ENCODE data around the gene ETFB. TPM values are rescaled to one million over a fixed set of nuclear protein-coding genes. Genes with fewer than 3 reads are reported as not detected.

Gene ETFB
- total and polyA plus RNA-seq, 9 of the 15 experiments (the other 6 are each of a cell fraction or from before 2014, with no cell fraction given), result 18.1 to 143 (median 96.1) TPM

- TF ChIP-seq FOXP1 (CRISPR knock-in tag; IDR thresholded peaks at IDR 0.05) (no peak), GATA2 (CRISPR knock-in tag; IDR thresholded peaks at IDR 0.05) (no peak), ZNF274 (IDR thresholded peaks at IDR 0.05; ENCODE audit: borderline replicate concordance, low read depth, low read length) (no peak), CBX5 (IDR thresholded peaks at IDR 0.05; ENCODE audit: borderline replicate concordance, low read depth) (no peak), ZNF507 (tag; conservative IDR thresholded peaks at IDR 0.05) (no peak), ZC3H11A (IDR thresholded peaks at IDR 0.05; ENCODE audit: low read depth, low read length) (no peak), BRD4 (IDR thresholded peaks at IDR 0.05) (no peak), ETV6 (IDR thresholded peaks at IDR 0.05; ENCODE audit: borderline replicate concordance in 1 of 2, low read depth in 2 of 2, low read length in 1 of 2) (no peak), ETV6 (CRISPR knock-in tag; IDR thresholded peaks at IDR 0.05; ENCODE audit: borderline replicate concordance) (no peak), NCOA2 (IDR thresholded peaks at IDR 0.05; ENCODE audit: partially characterized antibody in 2 of 2) (peak in 1 of 2 experiments; percentile 96), SIN3B (IDR thresholded peaks at IDR 0.05; ENCODE audit: low read depth) (peak; percentile 18; the same call in 1 of the 2 replicates), ZNF445 (CRISPR knock-in tag; IDR thresholded peaks at IDR 0.05; ENCODE audit: low read depth) (no peak), NR2C1 (IDR thresholded peaks at IDR 0.05) (peak; percentile 24; the same call in 1 of the 2 replicates), NR2C1 (tag; IDR thresholded peaks at IDR 0.05) (no peak), NFRKB (IDR thresholded peaks at IDR 0.05; ENCODE audit: low read depth) (no peak), PHF8 (IDR thresholded peaks at IDR 0.05; ENCODE audit: borderline replicate concordance, low read length) (no peak), NR2F6 (CRISPR knock-in tag; IDR thresholded peaks at IDR 0.05) (no peak), ZNF655 (CRISPR knock-in tag; IDR thresholded peaks at IDR 0.05) (no peak), RCOR1 (IDR thresholded peaks at IDR 0.05; ENCODE audit: borderline replicate concordance in 1 of 2, low read depth in 2 of 2, low read length in 2 of 2) (peak in 1 of 2 experiments; percentile 32; a peak in 1 of 4 replicates)
- TF ChIP-seq, protein P1, sequence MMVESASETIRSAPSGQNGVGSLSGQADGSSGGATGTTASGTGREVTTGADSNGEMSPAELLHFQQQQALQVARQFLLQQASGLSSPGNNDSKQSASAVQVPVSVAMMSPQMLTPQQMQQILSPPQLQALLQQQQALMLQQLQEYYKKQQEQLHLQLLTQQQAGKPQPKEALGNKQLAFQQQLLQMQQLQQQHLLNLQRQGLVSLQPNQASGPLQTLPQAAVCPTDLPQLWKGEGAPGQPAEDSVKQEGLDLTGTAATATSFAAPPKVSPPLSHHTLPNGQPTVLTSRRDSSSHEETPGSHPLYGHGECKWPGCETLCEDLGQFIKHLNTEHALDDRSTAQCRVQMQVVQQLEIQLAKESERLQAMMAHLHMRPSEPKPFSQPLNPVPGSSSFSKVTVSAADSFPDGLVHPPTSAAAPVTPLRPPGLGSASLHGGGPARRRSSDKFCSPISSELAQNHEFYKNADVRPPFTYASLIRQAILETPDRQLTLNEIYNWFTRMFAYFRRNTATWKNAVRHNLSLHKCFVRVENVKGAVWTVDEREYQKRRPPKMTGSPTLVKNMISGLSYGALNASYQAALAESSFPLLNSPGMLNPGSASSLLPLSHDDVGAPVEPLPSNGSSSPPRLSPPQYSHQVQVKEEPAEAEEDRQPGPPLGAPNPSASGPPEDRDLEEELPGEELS (CRISPR knock-in tag; IDR thresholded peaks at IDR 0.05; ENCODE audit: borderline replicate concordance), result no peak
- TF ChIP-seq, protein P2, sequence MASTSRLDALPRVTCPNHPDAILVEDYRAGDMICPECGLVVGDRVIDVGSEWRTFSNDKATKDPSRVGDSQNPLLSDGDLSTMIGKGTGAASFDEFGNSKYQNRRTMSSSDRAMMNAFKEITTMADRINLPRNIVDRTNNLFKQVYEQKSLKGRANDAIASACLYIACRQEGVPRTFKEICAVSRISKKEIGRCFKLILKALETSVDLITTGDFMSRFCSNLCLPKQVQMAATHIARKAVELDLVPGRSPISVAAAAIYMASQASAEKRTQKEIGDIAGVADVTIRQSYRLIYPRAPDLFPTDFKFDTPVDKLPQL (IDR thresholded peaks at IDR 0.05; ENCODE audit: extremely low read depth, insufficient read length), result no peak
- TF ChIP-seq, protein P3, sequence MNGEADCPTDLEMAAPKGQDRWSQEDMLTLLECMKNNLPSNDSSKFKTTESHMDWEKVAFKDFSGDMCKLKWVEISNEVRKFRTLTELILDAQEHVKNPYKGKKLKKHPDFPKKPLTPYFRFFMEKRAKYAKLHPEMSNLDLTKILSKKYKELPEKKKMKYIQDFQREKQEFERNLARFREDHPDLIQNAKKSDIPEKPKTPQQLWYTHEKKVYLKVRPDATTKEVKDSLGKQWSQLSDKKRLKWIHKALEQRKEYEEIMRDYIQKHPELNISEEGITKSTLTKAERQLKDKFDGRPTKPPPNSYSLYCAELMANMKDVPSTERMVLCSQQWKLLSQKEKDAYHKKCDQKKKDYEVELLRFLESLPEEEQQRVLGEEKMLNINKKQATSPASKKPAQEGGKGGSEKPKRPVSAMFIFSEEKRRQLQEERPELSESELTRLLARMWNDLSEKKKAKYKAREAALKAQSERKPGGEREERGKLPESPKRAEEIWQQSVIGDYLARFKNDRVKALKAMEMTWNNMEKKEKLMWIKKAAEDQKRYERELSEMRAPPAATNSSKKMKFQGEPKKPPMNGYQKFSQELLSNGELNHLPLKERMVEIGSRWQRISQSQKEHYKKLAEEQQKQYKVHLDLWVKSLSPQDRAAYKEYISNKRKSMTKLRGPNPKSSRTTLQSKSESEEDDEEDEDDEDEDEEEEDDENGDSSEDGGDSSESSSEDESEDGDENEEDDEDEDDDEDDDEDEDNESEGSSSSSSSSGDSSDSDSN (IDR thresholded peaks at IDR 0.05; ENCODE audit: borderline replicate concordance in 1 of 2, low read depth in 2 of 2, low read length in 2 of 2), result no peak
Observed at GRCh38 chr19:51391073-51391611, 25.0 kb upstream of the ETFB start (continued).

All from K562 (cell line).